HG03064 (cell line): Measurements from ENCODE around the gene PDE2A.
"Not testable (repeated sequence)": the region's sequence is repeated elsewhere in the genome, so short reads cannot be mapped to it uniquely, and the experiment has no call there.

ENCODE experiments used
- ATAC-seq: cut with Tn5 transposase; IDR thresholded peaks from one replicate; pipeline ENCODE4 v1.9.1; 2021; ENCODE audit warnings: low read depth; ENCODE audit not compliant: unreplicated experiment

The PDE2A gene

GRCh38 chr11:72561856-72562255 lies 112.4 kb downstream of the PDE2A start:
- no peak for ATAC-seq

DNA sequence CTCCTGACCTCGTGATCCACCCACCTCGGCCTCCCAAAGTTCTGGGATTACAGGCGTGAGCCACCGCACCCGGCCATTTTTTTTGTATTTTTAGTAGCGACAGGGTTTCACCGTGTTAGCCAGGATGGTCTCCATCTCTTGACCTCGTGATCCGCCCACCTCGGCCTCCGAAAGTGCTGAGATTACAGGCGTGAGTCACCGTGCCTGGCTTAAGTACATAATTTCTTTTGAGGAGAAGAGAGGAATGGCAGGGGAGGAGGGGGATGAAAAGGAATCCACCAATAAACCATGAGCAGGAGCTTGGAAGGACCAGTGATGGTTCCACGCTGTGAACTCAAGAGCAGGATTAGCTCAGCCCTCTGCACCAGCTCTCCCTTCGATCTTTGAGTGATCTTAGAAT lies 113.4 kb downstream of the PDE2A start:
- ATAC-seq, result not testable (repeated sequence)

DNA sequence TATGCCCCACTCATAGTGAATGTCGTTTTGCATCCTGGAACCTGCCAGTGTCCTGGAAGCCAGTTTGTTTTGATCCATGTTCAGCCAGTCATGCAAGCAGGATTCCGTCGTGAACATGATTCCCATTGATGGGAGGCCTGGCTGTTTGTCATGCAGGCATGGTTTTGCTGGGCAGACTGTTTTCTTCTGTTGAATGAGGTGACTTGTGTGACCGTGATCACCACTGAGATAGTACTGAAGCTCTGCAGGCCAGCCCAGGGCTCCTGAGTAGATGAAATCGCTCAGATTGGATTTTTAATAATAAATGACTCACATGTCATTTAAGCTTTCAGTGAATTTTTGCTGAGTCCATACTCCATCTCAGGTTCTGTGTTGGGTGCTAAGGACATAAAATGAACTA lies 117.8 kb downstream of the PDE2A start:
- no peak for ATAC-seq

GRCh38 chr11:72555014-72555522 lies 119.2 kb downstream of the PDE2A start:
- not testable (repeated sequence) for ATAC-seq

DNA sequence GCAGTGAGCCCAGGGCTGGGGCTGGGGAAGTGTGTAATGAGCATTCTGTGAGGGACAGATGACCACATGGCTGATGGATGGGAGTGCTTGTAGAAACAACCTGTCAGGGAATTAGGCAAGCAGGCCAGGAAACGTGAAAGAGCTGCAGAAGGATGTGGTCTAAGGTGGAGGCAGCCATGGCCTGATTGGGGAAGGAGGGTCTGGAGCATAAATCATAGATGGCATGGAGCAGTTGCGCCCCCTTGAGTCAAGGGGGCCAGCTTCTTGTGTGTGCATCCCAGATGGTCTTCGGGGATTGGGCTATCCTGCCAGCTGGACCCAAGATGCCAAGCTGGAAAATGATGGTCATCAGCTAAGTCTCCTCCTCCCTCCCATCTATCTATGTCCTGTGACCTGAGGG lies 120.5 kb downstream of the PDE2A start:
- ATAC-seq, result no peak

- ATAC-seq, result no peak
These were observed 121.8 kb downstream of the PDE2A start for GRCh38 chr11:72552399-72552910.

DNA sequence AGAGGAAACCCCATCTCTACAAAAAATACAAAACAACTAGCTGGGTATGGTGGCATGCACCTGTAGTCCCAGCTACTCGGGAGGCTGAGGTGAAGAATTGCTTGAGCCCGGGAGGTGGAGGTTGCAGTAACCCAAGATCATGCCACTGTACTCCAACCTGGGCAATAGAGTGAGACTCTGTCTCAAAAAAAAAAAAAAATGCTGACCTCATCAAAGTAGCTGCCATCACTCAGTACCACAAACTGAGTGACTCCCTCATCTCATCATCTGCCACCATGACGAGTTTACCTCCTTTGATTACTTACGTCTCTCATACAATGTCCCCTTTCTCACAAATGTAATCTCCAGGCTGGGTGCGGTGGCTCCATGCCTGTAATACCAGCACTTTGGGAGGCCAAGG lies 122.7 kb downstream of the PDE2A start:
- ATAC-seq, result no peak

GRCh38 chr11:72548463-72548862 lies 125.8 kb downstream of the PDE2A start:
- ATAC-seq, result no peak

DNA sequence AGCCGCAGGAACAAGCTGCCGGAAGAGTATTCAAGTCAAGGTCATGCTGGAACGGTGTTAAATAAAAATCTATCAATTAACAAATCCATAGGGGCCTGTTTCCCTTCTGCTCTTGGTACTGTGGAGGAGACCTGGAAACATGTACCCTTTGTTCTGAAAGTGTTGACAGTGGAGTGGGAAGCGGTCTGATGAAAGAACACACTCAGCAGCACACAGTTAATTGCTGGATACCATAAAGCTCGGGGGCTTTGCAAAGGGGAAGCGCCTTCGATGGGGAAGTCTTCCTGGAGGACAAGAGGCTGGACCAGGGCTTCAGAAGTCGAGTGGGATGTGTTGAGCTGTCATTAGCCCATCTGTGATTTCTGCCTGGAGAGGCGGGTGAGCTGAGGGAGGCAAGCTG lies 127.4 kb downstream of the PDE2A start:
- ATAC-seq, result no peak

GRCh38 chr11:72544589-72544988 lies 129.6 kb downstream of the PDE2A start:
- no peak for ATAC-seq

DNA sequence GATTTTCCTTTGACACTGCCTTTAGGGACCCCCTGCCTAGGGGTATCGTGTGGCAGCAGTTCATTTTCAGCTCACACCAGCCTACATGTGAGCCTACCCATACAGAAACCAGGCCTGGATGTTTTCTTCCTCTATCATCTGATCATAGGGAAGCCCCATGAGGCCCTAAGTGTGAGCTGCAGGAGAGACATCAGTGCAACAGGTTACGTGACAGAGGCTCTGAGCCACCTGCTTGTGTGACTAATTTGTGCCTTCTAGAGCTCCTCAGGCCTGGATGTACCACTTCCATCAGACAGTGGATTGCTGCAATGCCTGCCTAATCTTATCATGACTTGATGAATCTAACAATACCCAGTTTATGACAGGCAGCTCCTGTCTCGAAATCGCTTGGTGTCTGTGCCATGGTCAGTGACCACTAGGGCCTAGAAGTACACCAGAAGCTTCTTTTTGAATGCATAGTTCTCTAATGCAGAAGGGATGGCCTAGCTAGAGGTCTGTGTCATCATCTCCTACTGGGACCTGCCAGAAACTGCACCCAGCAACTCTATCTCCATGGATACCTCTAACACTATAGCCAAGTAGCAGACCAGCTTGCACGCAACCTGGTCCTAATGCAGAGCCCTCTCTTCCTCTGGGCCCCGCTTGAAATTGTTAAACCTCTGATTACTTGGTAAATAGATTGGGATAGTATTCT lies 130.2 kb downstream of the PDE2A start:
- no peak for ATAC-seq

DNA sequence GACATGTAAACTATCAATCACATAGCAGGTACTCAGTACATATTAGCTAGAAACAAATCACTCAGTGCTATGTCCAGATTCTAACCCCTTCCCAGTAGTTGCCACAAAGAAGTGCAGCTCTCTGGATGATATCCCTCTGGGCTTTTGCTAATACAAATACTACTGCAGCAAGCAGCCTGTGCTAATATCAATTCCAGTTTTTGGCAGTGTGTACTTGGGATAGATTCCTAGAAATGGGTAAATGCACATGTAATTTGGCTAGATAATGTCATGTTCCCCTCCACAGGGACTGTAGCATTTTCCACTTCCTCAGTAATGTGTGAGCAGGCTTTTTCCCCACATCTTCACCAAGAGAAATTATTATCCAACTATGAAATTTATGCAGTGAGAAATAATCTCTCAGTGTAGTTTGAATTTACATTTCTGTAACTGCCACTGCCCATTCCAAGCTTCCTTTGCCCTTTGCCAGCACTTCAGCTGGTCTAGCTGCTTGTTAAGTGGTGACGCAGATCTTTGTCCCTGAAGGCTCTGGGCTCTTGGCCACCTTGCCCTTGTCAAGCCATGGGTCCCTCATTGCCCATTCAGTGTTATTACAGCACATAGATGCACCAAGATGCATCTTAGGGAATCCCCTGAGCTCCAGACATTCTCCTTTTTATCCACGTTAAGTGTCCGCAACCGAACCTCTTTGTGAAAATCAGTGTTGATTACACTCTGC lies 132.8 kb downstream of the PDE2A start:
- no peak for ATAC-seq

DNA sequence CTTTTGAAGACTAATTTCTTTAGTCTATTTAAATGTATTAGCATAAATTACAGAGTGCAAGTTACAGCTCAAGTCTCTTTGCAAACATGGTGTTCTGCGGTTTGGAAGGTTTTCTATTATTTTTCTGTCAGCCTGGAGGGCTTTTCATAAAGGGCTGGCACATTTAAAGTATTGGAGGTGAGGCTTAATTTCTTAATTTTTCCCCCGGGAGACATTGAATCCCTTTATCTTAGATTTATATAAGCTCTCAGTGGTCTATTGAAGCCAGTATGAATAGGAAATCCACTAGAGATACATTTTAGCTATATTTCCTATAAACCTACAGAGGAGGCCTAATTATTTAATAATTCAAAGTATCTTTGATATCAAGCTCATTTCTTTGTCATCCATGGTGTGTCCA lies 137.2 kb downstream of the PDE2A start:
- no peak for ATAC-seq

- no peak for ATAC-seq
These were observed 139.1 kb downstream of the PDE2A start for GRCh38 chr11:72535194-72535547.

GRCh38 chr11:72534371-72535193 lies 139.6 kb downstream of the PDE2A start:
- ATAC-seq, result no peak

- ATAC-seq, result no peak
These were observed 145.2 kb downstream of the PDE2A start for GRCh38 chr11:72529068-72529467.

DNA sequence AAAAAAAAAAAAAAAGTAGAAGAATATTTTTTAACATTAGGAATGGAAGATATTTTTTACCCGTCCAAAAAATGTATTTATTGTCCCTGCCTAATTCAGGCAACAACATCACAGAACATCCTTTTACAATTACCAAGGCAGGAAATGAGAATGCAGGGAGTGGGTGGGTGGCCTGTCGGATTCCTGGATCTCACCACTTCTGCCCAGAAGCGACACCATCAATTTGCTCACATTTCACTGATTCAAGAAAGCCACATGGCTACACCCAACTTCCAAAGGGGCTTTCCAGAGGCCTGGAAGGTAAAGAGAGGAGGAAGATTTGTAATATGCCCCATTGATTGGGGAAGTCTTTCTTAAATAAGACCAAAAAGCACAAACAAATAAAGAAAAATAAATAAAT lies 146.1 kb downstream of the PDE2A start:
- ATAC-seq, result no peak
